Activated naive CD4-positive, alpha-beta T cell treated with anti-CD3 and anti-CD28 coated beads, Interleukin-2, amount 50 U/mL, for 24 hours (primary cell): ENCODE data around the gene CAPN13.
A peak's percentile ranks its signal among the peaks of the same experiment; 100 is the strongest.

Experiments used
- H3K27ac Mint-ChIP-seq: one replicate; pipeline ENCODE4 v1.8.0; 2021; ENCODE audit warnings: mild to moderate bottlenecking, mixed read lengths
- H3K27me3 Mint-ChIP-seq: one replicate; pipeline ENCODE4 v1.8.0; 2021; ENCODE audit warnings: mixed read lengths
- H3K36me3 Mint-ChIP-seq: one replicate; pipeline ENCODE4 v1.8.0; 2021; ENCODE audit warnings: mixed read lengths
- H3K4me1 Mint-ChIP-seq: one replicate; pipeline ENCODE4 v1.8.0; 2021; ENCODE audit warnings: mixed read lengths
- H3K4me3 Mint-ChIP-seq: one replicate; pipeline ENCODE4 v1.8.0; 2021; ENCODE audit warnings: mild to moderate bottlenecking, mixed read lengths
- H3K9me3 Mint-ChIP-seq: one replicate; pipeline ENCODE4 v1.8.0; 2021; ENCODE audit warnings: mixed read lengths

CAPN13 gene

GRCh38 chr2:30799366-30799765 lies 7.9 kb downstream of the CAPN13 start:
- Mint-ChIP-seq H3K36me3 (no peaks in the 10 kb centered on the region), H3K27ac (no peak overlapping the region), H3K4me1 (peaks cover 7% of the 10 kb centered on the region), H3K9me3 (no peaks in the 10 kb centered on the region), H3K4me3 (no peak overlapping the region), H3K27me3 (no peaks in the 10 kb centered on the region)

DNA sequence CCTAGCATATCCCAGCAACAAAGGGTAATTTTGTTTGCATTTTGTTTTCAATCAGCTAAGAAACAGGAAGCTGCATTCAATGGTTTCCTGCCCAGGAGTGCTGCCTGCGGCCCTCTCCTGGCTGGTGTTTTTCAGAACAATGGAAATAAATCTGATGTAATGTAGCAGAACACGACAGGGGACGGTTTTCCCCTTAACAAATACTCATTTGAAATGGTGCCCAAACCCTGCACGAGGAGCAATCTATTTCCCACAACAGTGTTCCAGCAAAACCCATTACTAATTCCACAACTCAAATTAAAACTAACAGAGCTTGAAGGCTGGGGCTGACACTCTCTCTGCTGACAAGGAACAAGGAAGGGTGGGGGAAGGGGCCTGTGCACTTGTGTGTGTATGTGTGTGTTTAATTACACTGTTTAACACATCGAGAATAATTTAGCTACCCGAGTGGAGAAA lies 8.7 kb downstream of the CAPN13 start:
- no peaks in the 10 kb centered on the region for H3K36me3 Mint-ChIP-seq
- no peaks in the 10 kb centered on the region for H3K9me3 Mint-ChIP-seq
- no peak overlapping the region for H3K27ac Mint-ChIP-seq
- peaks cover 1% of the 10 kb centered on the region for H3K27me3 Mint-ChIP-seq
- no peak overlapping the region for H3K4me3 Mint-ChIP-seq
- H3K4me1 Mint-ChIP-seq = peaks cover 7% of the 10 kb centered on the region

DNA sequence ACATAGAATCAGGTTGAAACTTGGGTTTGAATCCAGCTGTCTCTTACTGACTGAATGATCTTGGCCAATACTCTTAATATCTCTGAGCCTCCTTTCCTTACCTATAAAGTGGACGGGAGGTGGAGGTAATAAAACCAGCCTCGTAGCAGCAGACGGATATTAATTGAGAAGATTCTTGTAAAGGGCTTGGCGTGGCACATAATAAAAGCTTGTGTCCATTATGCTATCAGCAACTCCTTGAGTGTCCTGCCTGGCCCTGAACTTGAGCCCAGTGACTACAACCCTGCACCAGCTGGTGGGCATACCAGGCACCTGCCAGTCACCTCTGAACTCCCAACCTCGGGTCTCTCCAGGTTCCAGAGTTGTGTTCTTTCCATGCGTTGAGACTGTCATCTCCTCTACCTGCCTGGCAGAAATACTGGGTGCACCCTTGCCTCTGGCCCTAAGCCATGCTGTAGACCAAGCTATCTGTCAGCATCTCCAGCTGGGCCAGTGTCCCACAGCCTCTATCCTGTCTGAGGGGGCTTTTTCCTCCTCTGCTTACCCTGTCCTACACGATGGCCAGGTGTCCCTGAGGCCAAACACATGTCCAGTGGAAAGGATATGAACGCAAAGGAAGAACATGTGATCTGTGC lies 9.7 kb downstream of the CAPN13 start:
- H3K27ac Mint-ChIP-seq = peak overlapping the region; percentile 6
- no peak overlapping the region for H3K4me3 Mint-ChIP-seq
- H3K9me3 Mint-ChIP-seq = no peaks in the 10 kb centered on the region
- peaks cover 3% of the 10 kb centered on the region for H3K27me3 Mint-ChIP-seq
- no peaks in the 10 kb centered on the region for H3K36me3 Mint-ChIP-seq
- peaks cover 7% of the 10 kb centered on the region for H3K4me1 Mint-ChIP-seq

DNA sequence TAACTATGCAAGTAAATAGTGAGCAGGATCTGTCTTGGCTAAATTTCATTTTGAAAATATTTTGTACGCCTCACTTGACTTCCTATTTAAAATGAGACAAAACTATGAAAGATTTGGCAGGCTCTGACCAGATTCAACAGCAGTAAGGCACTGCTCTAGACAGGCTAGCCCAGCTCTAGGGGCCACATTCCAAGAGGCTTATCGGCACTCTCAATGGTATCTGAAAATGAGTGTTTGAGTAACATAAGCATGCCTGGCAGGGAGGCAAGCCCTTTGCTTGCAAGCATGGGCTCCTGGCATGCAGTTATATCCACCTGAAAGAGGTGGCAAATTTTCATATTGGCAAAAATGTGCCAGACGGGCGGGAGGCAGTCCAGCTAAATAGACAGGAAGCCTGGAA lies 10.5 kb downstream of the CAPN13 start:
- H3K4me3 Mint-ChIP-seq = no peak overlapping the region
- H3K36me3 Mint-ChIP-seq = no peaks in the 10 kb centered on the region
- H3K9me3 Mint-ChIP-seq = no peaks in the 10 kb centered on the region
- no peak overlapping the region for H3K27ac Mint-ChIP-seq
- peaks cover 3% of the 10 kb centered on the region for H3K27me3 Mint-ChIP-seq
- H3K4me1 Mint-ChIP-seq = peaks cover 7% of the 10 kb centered on the region

GRCh38 chr2:30792521-30792920 lies 14.7 kb downstream of the CAPN13 start:
- H3K4me1 Mint-ChIP-seq = no peaks in the 10 kb centered on the region
- H3K27ac Mint-ChIP-seq = no peak overlapping the region
- no peaks in the 10 kb centered on the region for H3K36me3 Mint-ChIP-seq
- no peaks in the 10 kb centered on the region for H3K9me3 Mint-ChIP-seq
- H3K4me3 Mint-ChIP-seq = no peak overlapping the region
- H3K27me3 Mint-ChIP-seq = peaks cover 7% of the 10 kb centered on the region

DNA sequence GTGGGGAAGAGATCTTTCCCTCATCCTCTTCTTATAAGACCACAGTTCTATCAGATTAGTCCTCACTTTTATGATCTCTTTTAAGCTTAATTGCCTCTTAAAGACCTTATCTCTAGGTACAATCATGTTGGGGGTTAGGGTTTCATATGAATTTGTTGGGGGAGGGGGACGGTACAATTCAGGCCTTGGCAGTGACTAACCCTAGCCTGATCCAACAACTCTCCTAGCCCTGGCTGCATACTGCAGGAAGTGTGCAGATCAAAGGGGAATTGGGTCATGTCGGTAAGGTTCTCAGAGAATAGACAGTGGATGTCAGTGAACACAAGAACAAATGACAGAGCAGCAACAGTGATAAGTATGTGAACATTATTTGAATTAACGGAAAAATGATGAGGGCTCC lies 16.4 kb downstream of the CAPN13 start:
- Mint-ChIP-seq H3K4me3 (no peak overlapping the region), H3K9me3 (no peaks in the 10 kb centered on the region), H3K27ac (no peak overlapping the region), H3K36me3 (no peaks in the 10 kb centered on the region), H3K4me1 (no peaks in the 10 kb centered on the region), H3K27me3 (peaks cover 8% of the 10 kb centered on the region)

GRCh38 chr2:30789670-30790210 lies 17.5 kb downstream of the CAPN13 start:
- H3K27ac Mint-ChIP-seq = no peak overlapping the region

GRCh38 chr2:30786923-30787685 lies 20.1 kb downstream of the CAPN13 start:
- H3K9me3 Mint-ChIP-seq = no peaks in the 10 kb centered on the region

More at GRCh38 chr2:30789670-30790210, 17.5 kb downstream of the CAPN13 start:
- H3K27me3 Mint-ChIP-seq = peaks cover 8% of the 10 kb centered on the region
- H3K4me3 Mint-ChIP-seq = no peak overlapping the region
- H3K36me3 Mint-ChIP-seq = no peaks in the 10 kb centered on the region
- H3K9me3 Mint-ChIP-seq = no peaks in the 10 kb centered on the region
- H3K4me1 Mint-ChIP-seq = no peaks in the 10 kb centered on the region

GRCh38 chr2:30784682-30785081 lies 22.6 kb downstream of the CAPN13 start:
- H3K4me1 Mint-ChIP-seq = no peaks in the 10 kb centered on the region
- H3K36me3 Mint-ChIP-seq = no peaks in the 10 kb centered on the region
- no peaks in the 10 kb centered on the region for H3K9me3 Mint-ChIP-seq
- peaks cover 7% of the 10 kb centered on the region for H3K27me3 Mint-ChIP-seq
- H3K27ac Mint-ChIP-seq = no peak overlapping the region
- H3K4me3 Mint-ChIP-seq = no peak overlapping the region

More at GRCh38 chr2:30786923-30787685, 20.1 kb downstream of the CAPN13 start:
- Mint-ChIP-seq H3K36me3 (no peaks in the 10 kb centered on the region), H3K4me1 (no peaks in the 10 kb centered on the region), H3K27me3 (peaks cover 9% of the 10 kb centered on the region), H3K4me3 (no peak overlapping the region), H3K27ac (no peak overlapping the region)

DNA sequence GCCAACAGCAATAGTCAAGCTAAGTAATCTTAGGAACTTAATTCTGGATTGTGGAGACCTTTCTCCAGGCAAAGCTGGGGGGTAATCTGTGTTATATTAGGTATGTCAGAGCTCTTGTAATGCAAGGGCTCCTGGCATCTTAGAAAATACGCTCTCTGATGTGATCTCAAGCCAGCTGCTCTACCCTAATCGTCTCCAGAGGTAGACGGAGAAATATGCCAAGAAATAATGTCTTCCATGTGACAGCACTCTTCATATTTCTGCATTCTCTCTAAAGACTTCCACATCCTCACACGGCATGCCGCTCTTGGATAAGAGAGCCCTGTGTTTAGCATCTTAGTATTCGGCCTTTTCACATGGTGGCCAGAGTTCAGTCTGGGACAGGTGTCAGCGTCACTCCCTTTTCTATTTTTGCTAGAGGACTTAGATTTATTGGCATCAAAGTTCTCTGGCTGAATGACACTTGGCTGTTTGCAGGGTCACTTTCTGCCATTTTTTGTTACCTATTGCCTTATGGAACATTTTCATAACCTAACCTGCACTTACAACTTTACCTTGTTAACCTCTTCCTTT lies 25.2 kb downstream of the CAPN13 start:
- Mint-ChIP-seq H3K9me3 (no peaks in the 10 kb centered on the region), H3K4me3 (no peak overlapping the region), H3K36me3 (no peaks in the 10 kb centered on the region), H3K27ac (no peak overlapping the region), H3K4me1 (no peaks in the 10 kb centered on the region), H3K27me3 (peaks cover 7% of the 10 kb centered on the region)

DNA sequence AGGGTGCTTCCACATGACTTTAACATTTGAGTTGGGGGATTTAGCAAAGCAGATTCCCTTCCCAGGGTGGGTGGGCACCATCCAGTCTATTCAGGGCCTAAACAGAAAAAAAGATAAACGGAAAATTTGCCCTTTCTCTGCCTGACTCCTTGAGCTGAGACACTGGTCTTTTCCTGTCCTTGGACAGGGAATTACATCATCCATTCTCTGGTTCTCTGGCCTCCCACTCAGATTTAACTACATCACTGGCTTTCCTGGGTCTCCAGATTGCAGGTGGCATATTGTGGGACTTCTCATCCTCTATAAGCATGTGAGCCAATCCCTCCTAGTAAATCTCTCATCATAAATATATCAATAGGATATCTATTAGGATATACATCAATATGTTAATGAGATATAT lies 25.8 kb downstream of the CAPN13 start:
- peaks cover 7% of the 10 kb centered on the region for H3K27me3 Mint-ChIP-seq
- no peaks in the 10 kb centered on the region for H3K4me1 Mint-ChIP-seq
- H3K4me3 Mint-ChIP-seq = no peak overlapping the region
- H3K9me3 Mint-ChIP-seq = no peaks in the 10 kb centered on the region
- H3K27ac Mint-ChIP-seq = no peak overlapping the region
- H3K36me3 Mint-ChIP-seq = no peaks in the 10 kb centered on the region

DNA sequence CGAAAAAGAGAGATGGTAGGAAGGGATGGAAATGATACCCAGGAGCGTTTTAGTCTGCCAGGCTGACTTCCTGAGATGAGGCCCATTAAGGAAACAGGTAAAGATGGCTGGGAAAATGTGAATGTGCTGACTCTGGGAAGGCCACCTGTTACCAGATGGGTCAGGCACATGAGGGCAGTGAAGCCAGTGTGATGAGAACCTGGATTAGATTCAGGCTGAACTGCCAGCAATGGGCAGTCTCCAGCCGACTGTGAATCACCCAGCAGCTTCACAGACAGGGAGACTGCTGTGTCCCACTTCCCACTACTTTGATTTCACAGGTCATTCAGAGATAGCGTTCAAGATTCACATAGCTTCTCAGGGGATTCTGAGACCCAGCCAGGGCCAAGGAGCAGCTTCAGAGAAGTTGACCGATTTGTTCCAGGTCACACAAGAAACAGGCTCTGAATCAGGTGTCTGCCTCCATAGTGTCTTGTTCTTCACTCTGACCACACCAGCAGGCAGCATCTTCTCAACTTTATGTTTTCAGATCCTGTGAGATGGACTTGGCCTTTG lies 26.4 kb downstream of the CAPN13 start:
- Mint-ChIP-seq H3K4me1 (peaks cover 1% of the 10 kb centered on the region), H3K27me3 (peaks cover 6% of the 10 kb centered on the region), H3K9me3 (no peaks in the 10 kb centered on the region), H3K36me3 (no peaks in the 10 kb centered on the region), H3K27ac (no peak overlapping the region), H3K4me3 (no peak overlapping the region)

DNA sequence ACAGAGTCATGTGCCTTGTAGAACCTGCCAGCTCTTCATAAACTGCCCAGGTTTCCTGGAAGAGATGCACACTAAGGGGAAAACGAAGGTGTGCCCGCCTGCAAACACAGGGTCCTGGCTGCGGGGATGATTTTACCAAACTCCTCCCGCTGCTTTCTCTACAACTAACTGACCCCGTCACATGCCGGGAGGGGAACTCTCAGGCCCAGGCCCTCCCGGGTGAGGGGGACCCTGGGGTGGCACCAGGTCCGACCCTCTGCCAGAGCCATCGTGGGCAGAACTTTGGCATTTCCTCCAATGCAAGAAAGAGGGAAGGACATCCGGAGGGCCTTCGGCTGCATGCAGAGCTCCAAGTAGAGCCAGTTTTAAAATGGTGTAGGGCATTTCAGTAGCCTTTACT lies 28.6 kb downstream of the CAPN13 start:
- peaks cover 6% of the 10 kb centered on the region for H3K27me3 Mint-ChIP-seq
- peaks cover 5% of the 10 kb centered on the region for H3K4me1 Mint-ChIP-seq
- no peak overlapping the region for H3K27ac Mint-ChIP-seq

GRCh38 chr2:30777661-30778505 lies 29.4 kb downstream of the CAPN13 start:
- Mint-ChIP-seq H3K36me3 (no peaks in the 10 kb centered on the region), H3K27ac (no peak overlapping the region), H3K4me1 (peaks cover 5% of the 10 kb centered on the region), H3K27me3 (peaks cover 1% of the 10 kb centered on the region), H3K9me3 (no peaks in the 10 kb centered on the region), H3K4me3 (no peak overlapping the region)

More for the DNA sequence above, 28.6 kb downstream of the CAPN13 start:
- no peaks in the 10 kb centered on the region for H3K36me3 Mint-ChIP-seq
- no peaks in the 10 kb centered on the region for H3K9me3 Mint-ChIP-seq
- H3K4me3 Mint-ChIP-seq = no peak overlapping the region
